IPS-15b (cell line): ENCODE data around the gene MDFIC.

ENCODE experiments used
- H3K27me3 ChIP-seq: one replicate; pipeline ENCODE4 v1.6.1; 2013; ENCODE audit warnings: low read length; ENCODE audit not compliant: control insufficient read depth, insufficient read depth
- H3K36me3 ChIP-seq: one replicate; pipeline ENCODE4 v1.6.1; 2013; ENCODE audit warnings: low read length; ENCODE audit not compliant: control insufficient read depth, insufficient read depth
- H3K4me1 ChIP-seq: one replicate; pipeline ENCODE4 v1.6.1; 2013; ENCODE audit warnings: mild to moderate bottlenecking, low read length; ENCODE audit not compliant: control insufficient read depth, insufficient read depth
- H3K4me3 ChIP-seq: one replicate; pipeline ENCODE4 v1.5.1; 2013; ENCODE audit warnings: low read depth, low read length
- H3K9ac ChIP-seq: one replicate; pipeline ENCODE4 v1.6.1; 2013; ENCODE audit warnings: low read depth, mild to moderate bottlenecking, low read length
- H3K9me3 ChIP-seq: one replicate; pipeline ENCODE4 v1.6.1; 2013; ENCODE audit warnings: mild to moderate bottlenecking, low read length; ENCODE audit not compliant: control insufficient read depth, insufficient read depth

The MDFIC gene

DNA sequence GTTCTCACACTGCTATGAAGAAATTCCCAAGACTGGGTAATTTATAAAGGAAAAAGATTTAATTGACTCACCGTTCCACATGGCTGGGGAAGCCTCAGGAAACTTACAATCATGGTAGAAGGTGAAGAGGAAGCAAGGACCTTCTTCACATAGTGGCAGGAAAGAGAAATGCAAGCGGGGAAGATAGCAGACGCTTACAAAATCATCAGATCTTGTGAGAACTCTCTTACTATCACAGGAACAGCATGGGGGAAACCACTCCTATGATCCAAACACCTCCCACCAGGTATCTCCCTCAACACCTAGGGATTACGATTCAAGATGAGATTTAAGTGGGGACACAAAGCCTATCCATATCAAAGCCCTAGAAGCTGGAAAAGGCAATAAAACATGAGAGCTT lies 130.8 kb downstream of the MDFIC start:
- Histone ChIP-seq H3K36me3 (no peaks in the 10 kb centered on the region), H3K4me1 (no peaks in the 10 kb centered on the region), H3K9ac (no peak overlapping the region), H3K4me3 (no peak overlapping the region), H3K9me3 (no peaks in the 10 kb centered on the region), H3K27me3 (no peaks in the 10 kb centered on the region)

- no peaks in the 10 kb centered on the region for H3K9me3 ChIP-seq
- H3K27me3 ChIP-seq: no peaks in the 10 kb centered on the region
- no peak overlapping the region for H3K4me3 ChIP-seq
- no peaks in the 10 kb centered on the region for H3K36me3 ChIP-seq
- H3K4me1 ChIP-seq: no peaks in the 10 kb centered on the region
- no peak overlapping the region for H3K9ac ChIP-seq
These were observed 132.7 kb downstream of the MDFIC start for GRCh38 chr7:115054478-115055065.

GRCh38 chr7:115056019-115056418 lies 134.1 kb downstream of the MDFIC start:
- Histone ChIP-seq H3K9ac (no peak overlapping the region), H3K36me3 (no peaks in the 10 kb centered on the region), H3K4me3 (no peak overlapping the region), H3K9me3 (no peaks in the 10 kb centered on the region), H3K4me1 (no peaks in the 10 kb centered on the region), H3K27me3 (no peaks in the 10 kb centered on the region)

DNA sequence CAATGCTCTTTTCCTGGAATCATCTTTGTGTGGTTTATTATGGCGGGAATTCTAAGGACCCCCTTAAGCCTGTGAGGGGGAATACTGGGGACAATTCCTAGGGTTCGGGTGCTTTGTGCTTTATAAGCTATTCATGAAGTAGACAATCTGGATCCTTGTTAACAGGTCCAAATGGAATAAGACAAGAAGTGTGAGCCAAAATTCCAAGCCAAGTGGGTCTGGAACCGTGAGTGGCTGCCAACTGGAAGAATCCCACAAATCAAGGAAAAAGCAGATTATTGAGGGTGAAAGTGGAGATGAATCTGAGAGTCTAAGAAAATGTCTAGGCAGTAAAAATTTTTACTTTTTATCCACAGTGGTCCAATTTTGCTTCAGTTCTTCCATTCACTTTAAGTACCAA lies 136.8 kb downstream of the MDFIC start:
- Histone ChIP-seq H3K4me3 (no peak overlapping the region), H3K4me1 (no peaks in the 10 kb centered on the region), H3K9ac (no peak overlapping the region), H3K27me3 (no peaks in the 10 kb centered on the region), H3K9me3 (no peaks in the 10 kb centered on the region), H3K36me3 (no peaks in the 10 kb centered on the region)

- no peak overlapping the region for H3K9ac ChIP-seq
- H3K4me3 ChIP-seq: no peak overlapping the region
- H3K9me3 ChIP-seq: no peaks in the 10 kb centered on the region
- H3K4me1 ChIP-seq: no peaks in the 10 kb centered on the region
- no peaks in the 10 kb centered on the region for H3K36me3 ChIP-seq
- no peaks in the 10 kb centered on the region for H3K27me3 ChIP-seq
These were observed 137.4 kb downstream of the MDFIC start for GRCh38 chr7:115059321-115059720.

DNA sequence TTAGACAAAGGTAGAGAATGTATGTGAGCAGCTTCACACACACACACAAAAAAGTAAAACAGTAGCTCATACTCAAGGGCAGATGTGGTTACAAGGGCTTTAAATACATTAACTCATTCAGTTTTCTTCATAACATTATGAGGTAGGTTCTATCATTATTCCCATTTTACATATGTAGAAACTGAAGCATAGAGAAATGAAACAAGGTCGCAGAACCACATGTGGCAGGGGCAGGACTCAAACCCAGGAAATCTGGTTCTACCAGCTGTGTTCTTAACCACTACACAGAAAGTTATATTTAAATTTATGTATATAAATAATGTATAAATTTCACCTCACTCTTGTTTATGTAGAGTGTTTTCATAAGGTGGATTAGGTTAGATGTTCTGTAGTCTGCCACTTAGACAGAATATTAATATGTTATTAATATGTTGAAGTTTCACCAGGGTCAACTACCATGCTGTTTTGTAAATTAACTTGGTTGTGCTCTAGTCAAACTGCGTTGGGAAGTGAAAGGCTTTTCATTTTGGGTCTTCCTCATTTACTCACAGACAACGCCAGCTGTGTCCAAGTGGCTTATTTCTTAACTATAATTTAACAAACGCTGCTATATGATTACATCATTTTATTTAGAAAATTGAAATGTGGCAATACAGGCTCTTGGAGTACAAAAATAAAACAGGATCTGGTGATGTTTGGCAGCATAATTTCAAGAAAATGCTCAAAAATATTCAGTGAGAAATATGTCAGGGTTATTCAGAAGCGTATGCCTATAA lies 138.4 kb downstream of the MDFIC start:
- Histone ChIP-seq H3K9ac (no peak overlapping the region), H3K36me3 (no peaks in the 10 kb centered on the region), H3K9me3 (no peaks in the 10 kb centered on the region), H3K4me3 (no peak overlapping the region), H3K27me3 (no peaks in the 10 kb centered on the region), H3K4me1 (no peaks in the 10 kb centered on the region)

DNA sequence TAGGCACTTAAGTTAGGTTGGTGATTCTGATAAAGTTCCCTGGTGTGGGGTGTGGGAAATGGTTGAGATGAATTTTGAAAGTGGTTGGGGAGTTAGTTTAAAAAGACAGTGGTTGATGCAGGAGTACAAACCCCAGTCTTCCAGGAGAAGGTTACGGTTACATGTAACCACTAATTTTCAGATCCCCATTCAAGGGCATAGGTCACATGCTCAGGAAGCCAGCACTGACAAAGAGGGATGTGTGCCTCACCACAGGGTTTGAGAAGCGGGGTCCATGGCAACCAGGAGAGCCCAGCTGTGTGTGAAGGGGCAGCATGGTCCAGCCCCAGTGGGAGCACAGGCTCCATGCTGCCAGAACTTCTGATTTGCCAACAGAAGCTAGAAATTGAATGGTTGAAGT lies 144.2 kb downstream of the MDFIC start:
- Histone ChIP-seq H3K4me3 (no peak overlapping the region), H3K27me3 (no peaks in the 10 kb centered on the region), H3K9ac (no peak overlapping the region), H3K4me1 (no peaks in the 10 kb centered on the region), H3K9me3 (no peaks in the 10 kb centered on the region), H3K36me3 (no peaks in the 10 kb centered on the region)

GRCh38 chr7:115066634-115067033 lies 144.7 kb downstream of the MDFIC start:
- no peak overlapping the region for H3K4me3 ChIP-seq
- H3K27me3 ChIP-seq: no peaks in the 10 kb centered on the region
- no peak overlapping the region for H3K9ac ChIP-seq
- no peaks in the 10 kb centered on the region for H3K9me3 ChIP-seq
- no peaks in the 10 kb centered on the region for H3K36me3 ChIP-seq
- no peaks in the 10 kb centered on the region for H3K4me1 ChIP-seq

DNA sequence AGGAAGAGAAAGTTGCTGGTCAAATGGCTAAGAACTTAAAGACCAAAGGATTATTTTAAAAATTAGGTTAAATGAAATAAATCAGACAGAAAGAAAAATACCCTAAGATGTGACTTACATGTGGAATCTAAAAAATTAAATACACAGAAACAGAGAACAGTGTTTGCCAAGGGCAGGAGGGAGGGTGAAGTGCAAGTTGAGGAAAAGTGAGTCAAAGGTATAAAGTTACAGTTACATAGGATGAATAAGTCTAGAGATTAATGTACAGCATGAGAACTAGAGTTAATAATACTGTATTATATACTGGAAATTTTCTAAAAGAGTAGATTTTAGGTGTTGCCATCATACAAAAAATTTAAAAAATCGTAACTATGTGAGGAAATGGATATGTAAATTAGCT lies 146.3 kb downstream of the MDFIC start:
- H3K36me3 ChIP-seq: no peaks in the 10 kb centered on the region
- no peak overlapping the region for H3K4me3 ChIP-seq
- no peaks in the 10 kb centered on the region for H3K4me1 ChIP-seq
- no peaks in the 10 kb centered on the region for H3K9me3 ChIP-seq
- H3K9ac ChIP-seq: no peak overlapping the region
- H3K27me3 ChIP-seq: no peaks in the 10 kb centered on the region
